ENCODE results near the gene NDE1. TPM values are rescaled to one million over a fixed set of nuclear protein-coding genes. Genes with fewer than 3 reads are reported as not detected.

NDE1 gene
- total RNA-seq, 1 donor from 2014 or later, result 31.4 TPM

- Histone ChIP-seq H2AFZ (ENCODE audit: low read depth, low read length) (no peak overlapping the region), H3K79me2 (ENCODE audit: insufficient read depth, low read length) (no peaks in the 10 kb centered on the region), H3K27me3 (ENCODE audit: insufficient read depth, low read length) (peaks cover 3% of the 10 kb centered on the region), H3K36me3 (ENCODE audit: insufficient read depth, low read length) (no peaks in the 10 kb centered on the region), H3K4me2 (ENCODE audit: low read length) (no peak overlapping the region), H3K9ac (ENCODE audit: low read length) (no peak overlapping the region), H3K9me3 (ENCODE audit: insufficient read depth, low read depth, low read length) (no peaks in the 10 kb centered on the region), H4K20me1 (ENCODE audit: insufficient read depth, low read length) (no peaks in the 10 kb centered on the region), H3K4me3 (ENCODE audit: insufficient read depth, low read depth, low read length) (no peak overlapping the region), H3K27ac (ENCODE audit: low read depth, low read length) (no peak overlapping the region), H3K4me1 (ENCODE audit: insufficient read depth, low read length) (no peaks in the 10 kb centered on the region)
- no peak overlapping the region for H3K4me3 Mint-ChIP-seq (ENCODE audit: unreplicated experiment)
- peaks cover 15% of the 10 kb centered on the region for H3K27me3 Mint-ChIP-seq (ENCODE audit: low read depth, unreplicated experiment)
- H3K4me1 Mint-ChIP-seq (ENCODE audit: low read depth, unreplicated experiment), result no peaks in the 10 kb centered on the region
- no peak for TF ChIP-seq EZH2 (IDR thresholded peaks at IDR 0.05; ENCODE audit: insufficient read depth, low read length)
- TF ChIP-seq CTCF (IDR thresholded peaks at IDR 0.05; ENCODE audit: insufficient read depth, low read depth, low read length), result no peak
- H3K9me3 Mint-ChIP-seq (ENCODE audit: unreplicated experiment), result peaks cover 6% of the 10 kb centered on the region
- DNase-seq (ENCODE audit: low read depth) (no peak), FAIRE-seq (no peak)
- H3K27ac Mint-ChIP-seq (ENCODE audit: unreplicated experiment), result no peak overlapping the region
- peaks cover 5% of the 10 kb centered on the region for H3K36me3 Mint-ChIP-seq (ENCODE audit: low read depth, unreplicated experiment)
Measured at GRCh38 chr16:15743657-15744056, 93.6 kb downstream of the NDE1 start.

- no peak overlapping the region for H3K27ac ChIP-seq (ENCODE audit: low read depth, low read length)
- H3K4me2 ChIP-seq (ENCODE audit: low read length), result no peak overlapping the region
- no peak for DNase-seq (ENCODE audit: low read depth)
- H3K4me3 Mint-ChIP-seq (ENCODE audit: unreplicated experiment), result no peak overlapping the region
- TF ChIP-seq CTCF (IDR thresholded peaks at IDR 0.05; ENCODE audit: insufficient read depth, low read depth, low read length), result no peak
- no peak for TF ChIP-seq EZH2 (IDR thresholded peaks at IDR 0.05; ENCODE audit: insufficient read depth, low read length)
- H3K36me3 ChIP-seq (ENCODE audit: insufficient read depth, low read length), result no peaks in the 10 kb centered on the region
- H3K79me2 ChIP-seq (ENCODE audit: insufficient read depth, low read length), result no peaks in the 10 kb centered on the region
- peaks cover 2% of the 10 kb centered on the region for H3K4me1 Mint-ChIP-seq (ENCODE audit: low read depth, unreplicated experiment)
- no peak for FAIRE-seq
- no peak overlapping the region for H3K9ac ChIP-seq (ENCODE audit: low read length)
- peaks cover 3% of the 10 kb centered on the region for H3K27me3 ChIP-seq (ENCODE audit: insufficient read depth, low read length)
- H3K27ac Mint-ChIP-seq (ENCODE audit: unreplicated experiment), result no peak overlapping the region
- no peak overlapping the region for H3K4me3 ChIP-seq (ENCODE audit: insufficient read depth, low read depth, low read length)
- no peaks in the 10 kb centered on the region for H3K9me3 ChIP-seq (ENCODE audit: insufficient read depth, low read depth, low read length)
- H3K4me1 ChIP-seq (ENCODE audit: insufficient read depth, low read length), result no peaks in the 10 kb centered on the region
- H2AFZ ChIP-seq (ENCODE audit: low read depth, low read length), result no peak overlapping the region
- no peaks in the 10 kb centered on the region for H4K20me1 ChIP-seq (ENCODE audit: insufficient read depth, low read length)
- H3K9me3 Mint-ChIP-seq (ENCODE audit: unreplicated experiment), result peaks cover 1% of the 10 kb centered on the region
- peaks cover 3% of the 10 kb centered on the region for H3K36me3 Mint-ChIP-seq (ENCODE audit: low read depth, unreplicated experiment)
- H3K27me3 Mint-ChIP-seq (ENCODE audit: low read depth, unreplicated experiment), result peaks cover 13% of the 10 kb centered on the region
Measured at GRCh38 chr16:15746332-15746731, 96.3 kb downstream of the NDE1 start.

- H3K27me3 Mint-ChIP-seq (ENCODE audit: low read depth, unreplicated experiment), result peaks cover 11% of the 10 kb centered on the region
- no peak for FAIRE-seq
- H3K4me1 Mint-ChIP-seq (ENCODE audit: low read depth, unreplicated experiment), result peaks cover 2% of the 10 kb centered on the region
Measured at GRCh38 chr16:15747937-15748336, 97.9 kb downstream of the NDE1 start.

More at GRCh38 chr16:15747937-15748336, 97.9 kb downstream of the NDE1 start:
- Histone ChIP-seq H3K27ac (ENCODE audit: low read depth, low read length) (no peak overlapping the region), H4K20me1 (ENCODE audit: insufficient read depth, low read length) (no peaks in the 10 kb centered on the region), H2AFZ (ENCODE audit: low read depth, low read length) (no peak overlapping the region), H3K36me3 (ENCODE audit: insufficient read depth, low read length) (no peaks in the 10 kb centered on the region), H3K4me2 (ENCODE audit: low read length) (no peak overlapping the region), H3K9me3 (ENCODE audit: insufficient read depth, low read depth, low read length) (no peaks in the 10 kb centered on the region), H3K4me1 (ENCODE audit: insufficient read depth, low read length) (no peaks in the 10 kb centered on the region), H3K27me3 (ENCODE audit: insufficient read depth, low read length) (peaks cover 3% of the 10 kb centered on the region), H3K79me2 (ENCODE audit: insufficient read depth, low read length) (no peaks in the 10 kb centered on the region), H3K4me3 (ENCODE audit: insufficient read depth, low read depth, low read length) (no peak overlapping the region), H3K9ac (ENCODE audit: low read length) (no peak overlapping the region)
- TF ChIP-seq CTCF (IDR thresholded peaks at IDR 0.05; ENCODE audit: insufficient read depth, low read depth, low read length) (no peak), EZH2 (IDR thresholded peaks at IDR 0.05; ENCODE audit: insufficient read depth, low read length) (no peak)
- Mint-ChIP-seq H3K4me3 (ENCODE audit: unreplicated experiment) (no peak overlapping the region), H3K9me3 (ENCODE audit: unreplicated experiment) (no peaks in the 10 kb centered on the region), H3K27ac (ENCODE audit: unreplicated experiment) (no peak overlapping the region), H3K36me3 (ENCODE audit: low read depth, unreplicated experiment) (peaks cover 3% of the 10 kb centered on the region)
- no peak for DNase-seq (ENCODE audit: low read depth)
